ENCODE measurements around the gene PRPSAP1.

PRPSAP1 gene

DNA sequence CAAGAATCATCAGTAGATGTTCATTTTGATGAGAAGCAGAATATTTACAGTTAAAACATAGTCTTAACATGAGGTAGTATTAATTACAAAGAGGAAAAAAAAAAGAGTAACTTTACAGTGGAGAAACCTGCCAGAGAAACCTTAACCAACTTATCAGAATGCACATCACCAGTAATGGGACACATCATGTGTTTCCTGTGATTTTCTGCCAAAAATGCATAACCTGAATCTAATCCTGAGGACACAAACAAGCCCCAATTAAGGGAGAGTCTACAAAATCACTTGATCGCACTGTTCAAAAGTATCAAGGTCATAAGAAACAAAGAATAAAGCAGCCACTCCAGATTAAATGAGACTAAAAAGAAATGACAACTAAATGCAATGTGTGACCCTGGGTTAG, 27.4 kb downstream of the PRPSAP1 start:
- in situ Hi-C loops (cut with MboI; ENCODE audit: low pct_unique_long_range_greater_than_20kb, low sequenced_read_pairs, unreplicated experiment) = no loop called here
- no peak for DNase-seq (ENCODE audit: low spot score)
- TF ChIP-seq, protein P1, sequence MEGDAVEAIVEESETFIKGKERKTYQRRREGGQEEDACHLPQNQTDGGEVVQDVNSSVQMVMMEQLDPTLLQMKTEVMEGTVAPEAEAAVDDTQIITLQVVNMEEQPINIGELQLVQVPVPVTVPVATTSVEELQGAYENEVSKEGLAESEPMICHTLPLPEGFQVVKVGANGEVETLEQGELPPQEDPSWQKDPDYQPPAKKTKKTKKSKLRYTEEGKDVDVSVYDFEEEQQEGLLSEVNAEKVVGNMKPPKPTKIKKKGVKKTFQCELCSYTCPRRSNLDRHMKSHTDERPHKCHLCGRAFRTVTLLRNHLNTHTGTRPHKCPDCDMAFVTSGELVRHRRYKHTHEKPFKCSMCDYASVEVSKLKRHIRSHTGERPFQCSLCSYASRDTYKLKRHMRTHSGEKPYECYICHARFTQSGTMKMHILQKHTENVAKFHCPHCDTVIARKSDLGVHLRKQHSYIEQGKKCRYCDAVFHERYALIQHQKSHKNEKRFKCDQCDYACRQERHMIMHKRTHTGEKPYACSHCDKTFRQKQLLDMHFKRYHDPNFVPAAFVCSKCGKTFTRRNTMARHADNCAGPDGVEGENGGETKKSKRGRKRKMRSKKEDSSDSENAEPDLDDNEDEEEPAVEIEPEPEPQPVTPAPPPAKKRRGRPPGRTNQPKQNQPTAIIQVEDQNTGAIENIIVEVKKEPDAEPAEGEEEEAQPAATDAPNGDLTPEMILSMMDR (IDR thresholded peaks at IDR 0.05; ENCODE audit: extremely low read depth, insufficient read depth, missing control alignments) = no peak

DNA sequence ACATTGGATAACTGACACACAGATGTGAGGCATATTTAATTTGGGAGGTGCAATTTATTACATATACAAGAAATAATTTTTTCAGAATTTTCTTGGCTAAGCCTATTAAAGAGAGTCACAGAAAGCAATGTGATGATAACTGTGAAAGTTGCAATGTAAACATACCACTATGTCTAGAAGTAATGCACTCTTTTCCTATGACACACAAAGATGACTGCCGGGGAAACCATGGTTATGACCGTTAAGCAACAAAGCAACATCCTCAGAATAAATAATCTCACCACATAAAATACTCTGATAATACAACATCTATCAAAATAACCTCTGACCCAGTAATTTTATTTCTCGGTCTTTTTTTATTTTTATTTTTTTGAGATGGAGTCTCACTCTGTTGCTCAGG, 35.1 kb downstream of the PRPSAP1 start:
- TF ChIP-seq, protein P1 (IDR thresholded peaks at IDR 0.05; ENCODE audit: extremely low read depth, insufficient read depth, missing control alignments) = no peak
- no peak for DNase-seq (ENCODE audit: low spot score)

DNA sequence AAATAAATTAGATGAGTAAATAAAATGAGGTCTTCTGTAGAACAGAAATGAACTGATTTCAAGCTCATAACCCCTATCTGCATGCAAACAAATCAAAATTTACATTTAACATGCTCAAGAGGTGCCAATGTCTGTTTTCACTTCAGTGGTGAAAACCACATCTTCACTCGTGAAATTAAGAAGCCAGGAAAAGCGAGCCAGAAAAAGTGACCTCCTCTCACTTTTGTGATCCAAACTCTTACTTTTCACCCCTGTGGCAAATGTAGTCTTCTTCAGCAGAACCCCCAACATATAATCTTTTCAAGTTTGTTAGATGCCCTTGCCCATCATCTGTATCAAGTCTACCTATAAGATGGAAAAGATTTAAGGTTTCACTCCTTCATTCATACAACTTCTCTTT, 36.2 kb downstream of the PRPSAP1 start:
- TF ChIP-seq, protein P1 (IDR thresholded peaks at IDR 0.05; ENCODE audit: extremely low read depth, insufficient read depth, missing control alignments) = no peak
- in situ Hi-C loops (cut with MboI; ENCODE audit: low pct_unique_long_range_greater_than_20kb, low sequenced_read_pairs, unreplicated experiment) = loop anchor here (25.0 kb wide), 1 partner anchor 405 kb away; the partner anchor contains the start of gene MRPL38
- no peak for DNase-seq (ENCODE audit: low spot score)

More for the DNA sequence above, 35.1 kb downstream of the PRPSAP1 start:
- in situ Hi-C loops (cut with MboI; ENCODE audit: low pct_unique_long_range_greater_than_20kb, low sequenced_read_pairs, unreplicated experiment) = loop anchor here (25.0 kb wide), 1 partner anchor 406 kb away; the partner anchor contains the start of gene MRPL38

DNA sequence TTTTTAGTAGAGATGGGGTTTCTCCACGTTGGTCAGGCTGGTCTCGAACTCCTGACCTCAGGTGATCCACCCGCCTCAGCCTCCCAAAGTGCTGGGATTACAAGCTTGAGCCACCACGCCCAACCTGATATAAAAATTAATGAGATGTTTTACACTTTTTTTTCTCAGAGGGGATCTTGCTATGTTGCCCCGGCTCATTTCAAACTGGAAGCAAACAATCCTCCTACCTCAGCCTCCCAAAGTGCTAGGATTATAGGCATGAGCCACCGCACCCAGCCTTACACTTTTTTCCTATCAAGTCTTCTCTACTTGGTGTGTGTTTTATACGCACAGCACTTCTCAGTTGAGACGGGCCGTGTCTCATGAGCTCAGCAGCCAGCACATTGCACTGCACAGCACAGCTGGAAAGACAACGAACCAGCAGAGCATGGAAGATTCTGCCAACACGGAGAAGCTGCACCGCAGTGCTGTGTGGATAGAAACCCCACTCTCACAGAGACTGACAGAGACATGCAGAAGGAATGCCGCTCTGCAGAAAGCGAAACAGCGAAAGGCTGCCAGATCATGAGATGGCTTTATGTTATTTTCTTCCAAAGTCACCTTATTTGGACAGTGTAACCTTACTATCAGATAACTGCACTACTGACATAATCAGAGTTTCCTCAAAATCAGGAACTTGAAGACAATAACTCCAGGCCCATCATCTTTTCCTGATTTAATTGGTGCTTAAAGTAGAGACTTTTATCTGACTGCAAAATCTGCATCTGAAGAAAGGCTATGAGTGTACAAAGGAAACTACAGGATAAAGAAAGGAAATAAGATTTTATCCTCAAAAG, 39.1 kb downstream of the PRPSAP1 start:
- DNase-seq (ENCODE audit: low spot score) = no peak
- TF ChIP-seq, protein P1 (IDR thresholded peaks at IDR 0.05; ENCODE audit: extremely low read depth, insufficient read depth, missing control alignments) = no peak
- in situ Hi-C loops (cut with MboI; ENCODE audit: low pct_unique_long_range_greater_than_20kb, low sequenced_read_pairs, unreplicated experiment) = loop anchor here (25.0 kb wide), 1 partner anchor 402 kb away; the partner anchor contains the start of gene MRPL38

DNA sequence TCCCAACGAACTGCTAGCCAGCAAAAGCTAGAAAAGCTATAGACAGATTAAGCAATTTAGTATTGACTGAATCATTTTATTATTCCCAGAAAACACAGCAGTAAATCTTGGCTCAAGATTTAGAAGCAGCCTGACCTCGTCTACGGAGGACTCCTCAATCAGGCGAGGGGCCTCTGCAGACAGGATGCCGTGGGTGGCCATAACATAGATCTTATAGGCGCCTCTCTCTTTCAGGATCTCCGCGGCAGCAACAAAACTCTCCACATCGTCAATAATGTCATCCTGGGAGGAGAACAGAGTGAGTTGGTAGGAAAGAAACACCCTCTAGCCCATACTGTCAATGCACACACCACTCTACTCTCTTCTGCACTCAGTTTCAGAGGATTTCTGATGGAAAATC, 41.0 kb downstream of the PRPSAP1 start:
- TF ChIP-seq, protein P1 (IDR thresholded peaks at IDR 0.05; ENCODE audit: extremely low read depth, insufficient read depth, missing control alignments) = no peak
- no peak for DNase-seq (ENCODE audit: low spot score)
- in situ Hi-C loops (cut with MboI; ENCODE audit: low pct_unique_long_range_greater_than_20kb, low sequenced_read_pairs, unreplicated experiment) = loop anchor here (25.0 kb wide), 1 partner anchor 400 kb away; the partner anchor contains the start of gene MRPL38

DNA sequence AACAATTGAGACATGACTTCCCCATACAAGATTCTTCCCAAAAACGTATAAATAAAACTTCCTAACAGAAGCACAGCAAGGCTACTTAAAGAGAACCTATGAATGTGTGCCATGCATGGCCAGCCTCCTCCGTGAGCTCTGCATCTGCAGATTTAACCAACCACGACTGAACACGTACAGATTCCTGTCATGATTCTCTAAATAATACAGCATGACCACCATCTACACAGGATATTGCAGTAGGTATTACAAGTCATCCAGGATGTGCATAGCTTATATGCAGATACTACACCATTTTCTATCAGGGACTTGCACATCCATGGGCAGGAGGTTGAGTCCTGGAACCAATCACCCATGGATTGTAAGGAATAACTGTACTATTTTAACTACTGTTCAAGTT, 44.3 kb downstream of the PRPSAP1 start:
- in situ Hi-C loops (cut with MboI; ENCODE audit: low pct_unique_long_range_greater_than_20kb, low sequenced_read_pairs, unreplicated experiment) = loop anchor here (10.0 to 25.0 kb wide), 2 partner anchors 95 to 397 kb away; partner anchors contain the start of gene MRPL38
- TF ChIP-seq, protein P1 (IDR thresholded peaks at IDR 0.05; ENCODE audit: extremely low read depth, insufficient read depth, missing control alignments) = no peak
- no peak for DNase-seq (ENCODE audit: low spot score)

Measured in GM13977 (cell line).